Astrocyte of the cerebellum (primary cell): Measurements from ENCODE around the gene REL.

Experiments used
- DNase-seq: peaks from one replicate; pipeline ENCODE4 v3.0.0-alpha.2; 2011; ENCODE audit warnings: low read depth
- H3K4me3 ChIP-seq: 2 replicates; pipeline ENCODE4 v1.5.1; 2011; ENCODE audit warnings: mild to moderate bottlenecking, low read depth, low read length, moderate library complexity
- in situ Hi-C: cut with HindIII; loops from 2 replicates; pipeline ENCODE4 v1.10.0; 2017; ENCODE audit warnings: low sequenced_read_pairs
- TF ChIP-seq, protein P1 (sequence below): IDR thresholded peaks from 2 replicates; pipeline ENCODE4 v1.5.1; 2012; ENCODE audit warnings: low read length, low read depth, moderate library complexity, mild to moderate bottlenecking; ENCODE audit errors: missing control alignments

Gene REL

DNA sequence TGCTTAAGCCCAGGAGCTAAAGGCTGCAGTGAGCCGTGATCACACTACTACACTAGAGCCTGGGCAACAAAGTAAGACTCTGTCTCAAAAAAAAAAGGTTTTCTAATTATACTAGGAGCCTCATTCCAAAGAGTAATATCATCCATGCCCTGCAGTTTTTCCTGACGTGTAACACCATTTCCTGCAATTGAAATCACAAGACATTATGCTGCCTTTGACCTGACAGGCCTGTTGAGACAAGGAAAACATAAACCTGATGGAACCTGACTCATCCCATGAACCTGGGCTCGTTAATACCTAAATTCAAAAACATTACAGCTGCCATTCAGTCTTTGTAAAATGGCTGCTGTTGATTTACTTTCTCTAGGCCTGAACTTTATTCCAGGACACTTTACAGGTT is 77.4 kb downstream of the REL start:
- TF ChIP-seq, protein P1, sequence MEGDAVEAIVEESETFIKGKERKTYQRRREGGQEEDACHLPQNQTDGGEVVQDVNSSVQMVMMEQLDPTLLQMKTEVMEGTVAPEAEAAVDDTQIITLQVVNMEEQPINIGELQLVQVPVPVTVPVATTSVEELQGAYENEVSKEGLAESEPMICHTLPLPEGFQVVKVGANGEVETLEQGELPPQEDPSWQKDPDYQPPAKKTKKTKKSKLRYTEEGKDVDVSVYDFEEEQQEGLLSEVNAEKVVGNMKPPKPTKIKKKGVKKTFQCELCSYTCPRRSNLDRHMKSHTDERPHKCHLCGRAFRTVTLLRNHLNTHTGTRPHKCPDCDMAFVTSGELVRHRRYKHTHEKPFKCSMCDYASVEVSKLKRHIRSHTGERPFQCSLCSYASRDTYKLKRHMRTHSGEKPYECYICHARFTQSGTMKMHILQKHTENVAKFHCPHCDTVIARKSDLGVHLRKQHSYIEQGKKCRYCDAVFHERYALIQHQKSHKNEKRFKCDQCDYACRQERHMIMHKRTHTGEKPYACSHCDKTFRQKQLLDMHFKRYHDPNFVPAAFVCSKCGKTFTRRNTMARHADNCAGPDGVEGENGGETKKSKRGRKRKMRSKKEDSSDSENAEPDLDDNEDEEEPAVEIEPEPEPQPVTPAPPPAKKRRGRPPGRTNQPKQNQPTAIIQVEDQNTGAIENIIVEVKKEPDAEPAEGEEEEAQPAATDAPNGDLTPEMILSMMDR = no peak
- in situ Hi-C loops = no loop called here
- no peak for DNase-seq
- H3K4me3 ChIP-seq = no peak overlapping the region

DNA sequence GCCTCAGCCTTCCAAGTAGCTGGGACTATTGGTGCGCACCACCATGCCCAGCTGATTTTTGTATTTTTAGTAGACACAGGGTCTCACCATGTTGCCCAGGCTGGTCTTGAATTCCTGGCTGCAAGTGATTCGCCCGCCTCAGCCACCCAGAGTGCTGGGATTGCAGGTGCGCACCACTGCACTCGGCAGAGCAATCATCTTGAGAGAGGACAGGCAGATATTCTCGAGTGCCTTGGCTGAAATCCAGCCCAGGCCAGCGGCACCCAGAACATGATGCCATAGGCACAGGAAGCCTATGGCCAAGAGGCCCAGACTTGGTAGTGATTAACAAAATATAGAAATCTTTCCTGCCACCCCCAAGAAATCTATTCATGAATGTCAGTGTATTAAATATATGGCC is 78.1 kb downstream of the REL start:
- no peak overlapping the region for H3K4me3 ChIP-seq
- in situ Hi-C loops = no loop called here
- TF ChIP-seq, protein P1 = no peak
- no peak for DNase-seq

DNA sequence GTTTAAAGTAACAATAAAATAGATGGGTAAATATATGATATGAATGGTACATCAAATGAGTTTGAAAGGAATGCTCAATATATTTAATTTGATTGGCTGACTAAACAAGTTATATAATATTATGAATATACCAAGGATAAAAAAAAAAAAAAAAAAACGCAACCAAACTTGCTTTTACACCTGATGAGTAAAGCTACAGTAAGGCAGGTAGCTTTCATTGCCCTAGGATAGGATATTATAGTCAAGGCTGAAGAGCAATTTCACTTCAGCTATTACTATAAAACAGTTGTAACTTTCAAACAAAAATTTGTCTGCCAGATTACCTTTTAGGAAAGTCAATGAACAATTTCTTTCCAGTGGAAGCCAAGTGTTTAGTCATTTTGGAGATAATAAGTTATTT is 79.3 kb downstream of the REL start:
- TF ChIP-seq, protein P1 = no peak
- no peak overlapping the region for H3K4me3 ChIP-seq
- in situ Hi-C loops = no loop called here
- DNase-seq = no peak

DNA sequence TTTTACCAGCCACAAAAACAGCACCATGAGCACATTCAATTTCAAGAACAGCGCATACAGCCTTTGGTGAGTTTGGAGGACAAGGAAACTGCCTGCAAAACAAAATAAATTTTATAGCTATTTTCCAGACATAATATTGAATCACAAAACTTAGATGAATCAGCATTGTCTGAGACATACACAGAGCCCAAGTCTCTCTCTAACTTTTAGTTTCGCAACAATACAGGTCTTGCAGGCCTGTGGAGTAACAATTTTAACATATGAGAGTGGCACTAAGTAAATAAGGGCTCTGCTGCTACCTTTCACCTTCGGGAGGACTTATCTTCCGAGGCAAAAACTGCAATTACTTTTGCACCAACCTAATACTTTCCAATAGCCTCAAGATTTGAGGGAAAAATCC is 80.1 kb downstream of the REL start:
- H3K4me3 ChIP-seq = no peak overlapping the region
- DNase-seq = no peak
- in situ Hi-C loops = no loop called here
- TF ChIP-seq, protein P1 = no peak

DNA sequence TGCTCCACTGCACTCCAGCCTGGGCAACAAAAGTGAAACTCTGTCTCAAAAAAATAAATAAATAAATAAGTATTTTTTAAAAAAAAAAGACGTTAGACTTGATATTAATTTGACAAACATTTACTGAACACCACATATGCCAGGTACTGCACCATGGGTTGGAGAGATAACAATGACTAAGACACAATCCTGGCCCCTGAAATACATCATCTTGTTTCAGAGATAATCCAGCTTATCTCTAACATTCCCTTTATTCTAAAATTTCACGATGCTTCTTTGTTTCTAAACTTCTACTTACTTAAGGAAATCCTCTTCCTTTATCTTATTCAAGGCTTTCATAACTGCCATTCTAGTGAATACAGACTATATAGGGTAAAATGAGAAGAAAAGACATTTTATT is 81.2 kb downstream of the REL start:
- H3K4me3 ChIP-seq = no peak overlapping the region
- no peak for DNase-seq
- in situ Hi-C loops = no loop called here
- TF ChIP-seq, protein P1 = no peak

DNA sequence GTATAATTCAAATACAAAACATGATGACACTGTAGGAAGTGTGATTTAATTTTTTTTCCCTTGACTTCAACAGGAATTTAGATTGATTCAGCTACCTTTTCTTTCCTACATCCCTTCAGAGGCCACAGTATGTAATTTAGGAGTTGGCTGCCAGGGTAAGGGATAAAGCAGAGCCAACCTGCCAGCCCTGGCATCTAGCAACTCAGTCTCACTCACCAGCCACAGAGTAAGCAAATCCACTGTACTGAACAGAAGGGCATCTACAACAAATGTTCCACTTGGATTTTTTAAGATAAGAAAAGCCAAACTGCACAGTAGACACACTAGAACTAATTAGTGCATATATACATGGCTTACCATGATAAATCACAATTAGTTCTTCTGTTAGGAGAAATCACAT is 81.8 kb downstream of the REL start:
- in situ Hi-C loops = no loop called here
- TF ChIP-seq, protein P1 = no peak
- H3K4me3 ChIP-seq = no peak overlapping the region
- no peak for DNase-seq
